Measurements from ENCODE around the gene OR2A12.

OR2A12 gene

GRCh38 chr7:144133307-144133706 is 47.2 kb downstream of the OR2A12 start:
- DNase-seq (ENCODE audit: extremely low read depth, insufficient read length), result no peak
- no peak for TF ChIP-seq CTCF (IDR thresholded peaks at IDR 0.05; ENCODE audit: insufficient read depth, low read length, poor library complexity, severe bottlenecking)
- H3K36me3 ChIP-seq (ENCODE audit: control insufficient read depth, insufficient read depth, low read length), result no peaks in the 10 kb centered on the region
- H3K27me3 ChIP-seq (replicated peaks; ENCODE audit: control insufficient read depth, insufficient read depth, low read length), result no peaks in the 10 kb centered on the region
- H3K4me3 ChIP-seq (replicated peaks; ENCODE audit: low read depth, low read length), result no peak overlapping the region

- TF ChIP-seq CTCF (IDR thresholded peaks at IDR 0.05; ENCODE audit: insufficient read depth, low read length, poor library complexity, severe bottlenecking), result no peak
- no peaks in the 10 kb centered on the region for H3K36me3 ChIP-seq (ENCODE audit: control insufficient read depth, insufficient read depth, low read length)
- H3K27me3 ChIP-seq (replicated peaks; ENCODE audit: control insufficient read depth, insufficient read depth, low read length), result no peaks in the 10 kb centered on the region
- H3K4me3 ChIP-seq (replicated peaks; ENCODE audit: low read depth, low read length), result no peak overlapping the region
- no peak for DNase-seq (ENCODE audit: extremely low read depth, insufficient read length)
Observed at GRCh38 chr7:144134116-144134515, 48.0 kb downstream of the OR2A12 start.

GRCh38 chr7:144137501-144137900 is 51.4 kb downstream of the OR2A12 start:
- Histone ChIP-seq H3K36me3 (ENCODE audit: control insufficient read depth, insufficient read depth, low read length) (no peaks in the 10 kb centered on the region), H3K27me3 (replicated peaks; ENCODE audit: control insufficient read depth, insufficient read depth, low read length) (no peaks in the 10 kb centered on the region), H3K4me3 (replicated peaks; ENCODE audit: low read depth, low read length) (no peak overlapping the region)
- no peak for TF ChIP-seq CTCF (IDR thresholded peaks at IDR 0.05; ENCODE audit: insufficient read depth, low read length, poor library complexity, severe bottlenecking)
- no peak for DNase-seq (ENCODE audit: extremely low read depth, insufficient read length)

GRCh38 chr7:144142187-144142586 is 56.1 kb downstream of the OR2A12 start:
- Histone ChIP-seq H3K36me3 (ENCODE audit: control insufficient read depth, insufficient read depth, low read length) (no peaks in the 10 kb centered on the region), H3K4me3 (replicated peaks; ENCODE audit: low read depth, low read length) (no peak overlapping the region), H3K27me3 (replicated peaks; ENCODE audit: control insufficient read depth, insufficient read depth, low read length) (no peaks in the 10 kb centered on the region)
- DNase-seq (ENCODE audit: extremely low read depth, insufficient read length), result no peak
- TF ChIP-seq CTCF (IDR thresholded peaks at IDR 0.05; ENCODE audit: insufficient read depth, low read length, poor library complexity, severe bottlenecking), result no peak

- no peak for DNase-seq (ENCODE audit: extremely low read depth, insufficient read length)
- no peak for TF ChIP-seq CTCF (IDR thresholded peaks at IDR 0.05; ENCODE audit: insufficient read depth, low read length, poor library complexity, severe bottlenecking)
- H3K36me3 ChIP-seq (ENCODE audit: control insufficient read depth, insufficient read depth, low read length), result no peaks in the 10 kb centered on the region
Observed at GRCh38 chr7:144144426-144144825, 58.3 kb downstream of the OR2A12 start.

GRCh38 chr7:144148224-144148827 is 62.2 kb downstream of the OR2A12 start:
- Histone ChIP-seq H3K27me3 (replicated peaks; ENCODE audit: control insufficient read depth, insufficient read depth, low read length) (no peaks in the 10 kb centered on the region), H3K36me3 (ENCODE audit: control insufficient read depth, insufficient read depth, low read length) (no peaks in the 10 kb centered on the region), H3K4me3 (replicated peaks; ENCODE audit: low read depth, low read length) (no peak overlapping the region)
- no peak for TF ChIP-seq CTCF (IDR thresholded peaks at IDR 0.05; ENCODE audit: insufficient read depth, low read length, poor library complexity, severe bottlenecking)
- no peak for DNase-seq (ENCODE audit: extremely low read depth, insufficient read length)

More at GRCh38 chr7:144144426-144144825, 58.3 kb downstream of the OR2A12 start:
- Histone ChIP-seq H3K4me3 (replicated peaks; ENCODE audit: low read depth, low read length) (no peak overlapping the region), H3K27me3 (replicated peaks; ENCODE audit: control insufficient read depth, insufficient read depth, low read length) (no peaks in the 10 kb centered on the region)
